DMS 273 (cell line): ENCODE results near the gene GUCY1A2.
A peak's percentile ranks its signal among the peaks of the same experiment; 100 is the strongest.
"Not testable (repeated sequence)": the region's sequence is repeated elsewhere in the genome, so short reads cannot be mapped to it uniquely, and the experiment has no call there.

ENCODE experiments used
- DNase-seq: peaks from one replicate; lab custom pipeline; 2025; ENCODE audit not compliant: unreplicated experiment; lab: John Stamatoyannopoulos, UW

GUCY1A2 gene, protein sequence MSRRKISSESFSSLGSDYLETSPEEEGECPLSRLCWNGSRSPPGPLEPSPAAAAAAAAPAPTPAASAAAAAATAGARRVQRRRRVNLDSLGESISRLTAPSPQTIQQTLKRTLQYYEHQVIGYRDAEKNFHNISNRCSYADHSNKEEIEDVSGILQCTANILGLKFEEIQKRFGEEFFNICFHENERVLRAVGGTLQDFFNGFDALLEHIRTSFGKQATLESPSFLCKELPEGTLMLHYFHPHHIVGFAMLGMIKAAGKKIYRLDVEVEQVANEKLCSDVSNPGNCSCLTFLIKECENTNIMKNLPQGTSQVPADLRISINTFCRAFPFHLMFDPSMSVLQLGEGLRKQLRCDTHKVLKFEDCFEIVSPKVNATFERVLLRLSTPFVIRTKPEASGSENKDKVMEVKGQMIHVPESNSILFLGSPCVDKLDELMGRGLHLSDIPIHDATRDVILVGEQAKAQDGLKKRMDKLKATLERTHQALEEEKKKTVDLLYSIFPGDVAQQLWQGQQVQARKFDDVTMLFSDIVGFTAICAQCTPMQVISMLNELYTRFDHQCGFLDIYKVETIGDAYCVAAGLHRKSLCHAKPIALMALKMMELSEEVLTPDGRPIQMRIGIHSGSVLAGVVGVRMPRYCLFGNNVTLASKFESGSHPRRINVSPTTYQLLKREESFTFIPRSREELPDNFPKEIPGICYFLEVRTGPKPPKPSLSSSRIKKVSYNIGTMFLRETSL

DNA sequence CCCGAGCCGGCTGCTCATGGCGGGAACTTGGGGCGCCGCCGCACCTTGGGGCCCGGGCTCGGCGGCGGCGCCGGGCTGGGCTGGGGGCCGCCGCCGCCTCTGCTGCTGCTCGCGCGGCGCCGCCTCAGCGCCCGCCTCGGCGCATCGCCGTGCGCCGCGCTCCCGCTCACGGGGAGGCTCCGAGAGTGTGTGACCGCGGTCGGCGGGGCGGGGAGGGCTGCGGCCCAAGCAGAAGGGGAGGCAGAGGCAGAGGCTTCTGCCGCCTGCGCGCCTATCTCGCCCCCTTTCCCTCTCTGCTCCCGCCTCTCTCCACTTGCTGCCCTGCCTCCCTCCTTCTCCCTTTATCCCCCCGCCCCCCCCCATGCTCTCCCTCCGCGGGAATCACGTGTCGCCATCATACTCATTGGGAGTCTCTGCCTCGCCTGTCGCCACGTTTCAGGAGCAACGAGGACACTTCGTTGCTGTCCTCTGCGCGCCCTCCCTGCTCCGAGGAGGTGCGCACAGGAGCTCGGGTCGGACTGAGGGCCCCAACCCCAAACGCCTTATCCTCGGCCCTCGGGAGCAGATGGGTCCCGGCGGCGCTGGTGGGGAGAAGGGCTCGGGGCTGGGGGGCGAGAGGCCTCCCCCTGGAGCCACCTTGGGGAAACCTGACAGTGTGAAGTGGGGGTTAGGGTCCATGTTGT, at the start of gene GUCY1A2:
Gene GUCY1A2 (minus strand): TSS at position 258 of the 683 bp plus-strand sequence. CDS start 421 bp downstream, outside the sequence.
- peak; percentile 42 for DNase-seq

DNA sequence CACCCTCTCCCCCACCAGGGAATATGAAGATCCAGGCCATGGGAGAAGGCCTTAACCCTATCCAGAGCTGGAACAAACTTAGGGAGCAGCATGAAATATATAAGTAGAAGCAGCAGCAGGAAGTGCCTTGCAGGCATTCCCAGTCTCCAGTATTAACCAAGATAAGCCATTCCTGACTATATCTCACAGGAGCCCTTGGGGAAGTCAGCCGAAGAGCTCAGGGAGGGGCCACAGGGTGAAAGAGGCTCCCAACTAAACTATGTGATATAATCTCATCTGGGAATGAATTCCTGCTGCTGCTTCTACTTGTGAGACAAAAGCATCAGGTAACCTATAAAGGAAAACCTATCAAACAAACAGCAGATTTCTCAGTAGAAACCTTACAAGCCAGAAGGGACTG, 36.1 kb upstream of the GUCY1A2 start:
- DNase-seq: no peak

DNA sequence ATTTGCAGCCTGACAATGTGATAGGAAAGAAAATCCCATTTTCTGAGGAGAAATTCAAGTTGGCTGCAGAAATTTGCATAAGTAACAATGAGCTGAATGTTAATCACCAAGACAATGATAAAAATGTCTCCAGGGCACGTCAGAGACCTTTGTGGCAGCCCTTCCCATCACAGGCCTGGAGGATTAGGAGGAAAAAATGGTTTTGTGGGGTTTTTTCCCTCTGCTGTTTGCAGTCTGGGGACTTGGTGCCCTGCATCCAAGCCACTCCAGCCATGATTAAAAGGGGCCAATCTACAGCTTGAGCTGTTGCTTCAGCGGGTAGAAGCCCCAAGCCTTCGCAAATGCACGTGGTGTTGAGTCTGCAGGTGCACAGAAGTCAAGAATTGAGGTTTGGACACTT, 33.1 kb upstream of the GUCY1A2 start:
- DNase-seq: not testable (repeated sequence)

DNA sequence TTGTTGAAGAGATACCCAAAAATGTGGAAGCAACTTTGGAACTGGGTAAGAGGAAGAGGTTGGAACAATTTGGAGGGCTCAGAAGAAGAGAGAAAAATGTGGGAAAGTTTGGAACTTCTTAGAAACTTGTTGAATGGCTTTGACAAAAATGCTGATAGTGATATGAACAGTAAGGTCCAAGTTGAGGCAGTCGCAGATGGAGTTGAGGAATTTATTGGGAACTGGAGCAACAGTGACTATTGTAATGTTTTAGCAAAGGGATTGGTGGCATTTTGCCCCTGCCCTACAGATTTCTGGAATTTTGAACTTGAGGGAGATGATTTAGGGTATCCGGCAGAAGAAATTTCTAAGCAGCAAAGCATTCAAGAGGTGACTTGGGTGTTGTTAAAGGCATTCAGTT, 32.6 kb upstream of the GUCY1A2 start:
- DNase-seq: not testable (repeated sequence)

DNA sequence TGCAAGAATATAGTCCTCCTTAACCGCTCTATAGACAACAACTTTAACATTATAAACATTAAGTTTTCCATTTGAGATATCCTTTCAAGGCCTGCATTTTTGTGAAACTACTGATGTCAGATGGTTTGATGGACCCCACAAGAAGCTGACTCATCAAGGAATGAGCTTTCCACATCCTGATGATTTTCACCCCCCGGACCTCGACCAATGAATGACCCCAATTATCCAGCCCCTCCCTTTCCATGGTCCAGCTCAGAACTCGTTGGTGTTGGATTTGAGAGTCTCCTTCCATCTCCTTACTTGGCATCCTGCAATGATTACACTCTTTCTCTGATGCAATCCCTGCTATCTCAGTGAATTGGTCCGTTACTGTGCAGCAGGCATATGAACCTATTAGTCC, 31.8 kb upstream of the GUCY1A2 start:
- DNase-seq: no peak

DNA sequence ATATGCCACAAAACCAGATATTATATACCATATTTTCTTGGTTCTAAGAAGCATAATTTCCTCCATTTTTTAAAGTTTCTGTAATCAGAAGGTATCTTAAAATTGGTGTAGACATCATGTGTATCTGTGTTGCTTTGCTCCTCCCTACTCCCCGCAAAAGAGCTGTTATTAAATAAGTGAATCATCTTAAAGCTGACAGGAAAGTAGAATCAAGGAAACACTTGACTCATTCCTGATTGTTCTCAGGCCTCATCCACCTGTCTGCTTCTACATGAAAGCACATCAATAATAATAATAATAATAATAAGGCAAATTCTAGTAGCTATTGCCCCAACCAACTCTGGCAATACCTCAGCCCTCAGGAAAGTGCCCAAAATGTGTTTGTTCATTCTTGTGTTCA, 26.2 kb upstream of the GUCY1A2 start:
- DNase-seq: no peak

DNA sequence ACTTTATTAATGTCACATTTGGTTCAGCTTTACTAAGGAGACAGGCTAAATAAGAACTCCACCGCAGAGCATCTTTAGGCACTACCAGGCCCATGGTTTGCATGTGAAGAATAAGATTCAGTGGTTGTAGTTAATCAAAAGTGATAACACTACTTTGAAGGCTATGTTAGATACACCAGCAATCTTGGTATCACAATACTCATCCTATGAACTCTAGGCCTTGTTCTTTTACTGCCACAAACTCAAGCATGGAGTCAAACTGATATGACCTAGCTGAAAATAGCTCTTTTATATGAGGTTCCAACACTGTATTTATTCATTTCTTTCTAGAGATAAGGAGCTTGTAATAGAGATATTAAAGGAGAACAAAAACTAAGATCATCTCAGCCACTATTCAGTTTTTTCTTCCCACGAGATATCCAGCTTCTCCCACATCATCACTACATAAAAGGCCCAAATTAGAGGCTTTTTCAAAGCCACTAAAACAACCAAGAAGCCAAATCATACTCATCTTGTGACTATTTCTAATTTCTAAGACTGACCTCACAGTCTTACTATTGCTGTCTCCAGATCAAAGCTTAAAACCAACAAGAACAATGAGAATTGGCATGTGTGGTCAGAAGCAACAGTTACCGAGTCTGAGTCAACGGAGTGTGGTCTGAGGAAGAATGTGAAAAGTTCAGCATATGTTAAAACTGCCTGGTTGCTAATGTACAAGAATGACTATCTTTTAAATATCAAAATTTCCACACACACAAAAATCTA, 25.1 kb upstream of the GUCY1A2 start:
- no peak for DNase-seq

DNA sequence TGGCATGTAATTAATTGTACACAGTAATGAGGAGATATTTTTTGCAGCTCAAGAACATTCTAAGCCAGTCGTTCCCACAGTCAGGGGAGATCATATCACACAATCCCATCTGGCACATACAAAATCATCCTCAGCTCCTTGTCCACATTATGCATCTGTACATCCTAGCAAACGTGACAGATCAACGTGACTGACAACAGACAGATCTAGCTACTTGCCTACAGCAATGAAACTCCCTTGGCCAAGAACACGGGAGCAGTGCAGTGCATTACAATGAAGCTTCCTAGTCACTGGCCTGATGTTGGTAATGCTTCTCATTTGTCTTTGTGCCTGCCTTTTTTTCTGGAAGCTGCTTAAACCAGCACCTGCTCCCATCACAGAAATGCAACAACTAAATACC, 24.5 kb upstream of the GUCY1A2 start:
- DNase-seq: peak; percentile 0

DNA sequence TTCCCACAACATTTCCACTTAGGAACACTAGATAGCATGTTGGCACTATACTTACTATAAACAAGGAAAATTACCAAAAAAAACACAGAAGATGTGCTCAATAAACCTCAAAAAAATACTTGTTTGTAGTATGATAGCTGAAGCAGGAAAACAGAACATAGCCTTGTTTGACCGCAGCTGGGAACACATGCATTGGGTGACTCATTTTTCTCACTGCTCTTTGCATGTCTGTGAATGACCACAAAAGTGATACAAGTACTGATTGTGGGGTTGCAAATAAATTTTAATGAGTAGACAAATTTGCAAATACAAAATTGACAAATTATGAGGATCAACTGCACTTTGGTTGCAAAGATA, 22.8 kb upstream of the GUCY1A2 start:
- no peak for DNase-seq

DNA sequence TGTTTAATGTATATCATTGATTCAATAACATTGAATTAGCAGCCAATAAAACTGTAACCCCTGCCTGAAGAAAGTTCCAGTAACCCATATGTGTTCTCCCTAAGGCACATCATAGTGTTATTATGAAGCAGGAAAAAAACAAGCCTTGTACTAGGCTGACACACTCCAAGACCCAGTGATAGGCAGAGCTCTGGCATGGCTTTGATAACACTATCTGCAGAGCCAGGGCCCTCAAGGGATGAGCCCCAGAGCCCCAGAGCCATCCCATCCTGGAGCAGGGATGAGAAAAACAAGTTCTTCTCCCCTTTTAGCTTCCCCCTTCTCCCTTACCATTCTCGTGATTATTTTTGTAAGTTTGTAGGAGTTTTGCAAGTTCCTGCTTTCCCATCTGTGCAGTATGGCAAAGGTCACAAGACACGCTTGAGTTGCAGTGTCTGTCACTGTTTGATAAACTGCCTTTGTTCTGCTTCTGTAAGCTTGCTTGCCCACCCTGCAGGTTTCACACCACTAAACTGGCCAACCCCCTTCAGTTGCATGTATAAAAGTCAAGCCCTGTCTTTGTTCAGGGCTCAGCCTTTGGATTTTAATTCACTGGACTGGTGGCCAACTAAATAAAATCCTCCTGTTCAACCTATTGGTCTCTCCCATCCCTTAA, 22.3 kb upstream of the GUCY1A2 start:
- no peak for DNase-seq

DNA sequence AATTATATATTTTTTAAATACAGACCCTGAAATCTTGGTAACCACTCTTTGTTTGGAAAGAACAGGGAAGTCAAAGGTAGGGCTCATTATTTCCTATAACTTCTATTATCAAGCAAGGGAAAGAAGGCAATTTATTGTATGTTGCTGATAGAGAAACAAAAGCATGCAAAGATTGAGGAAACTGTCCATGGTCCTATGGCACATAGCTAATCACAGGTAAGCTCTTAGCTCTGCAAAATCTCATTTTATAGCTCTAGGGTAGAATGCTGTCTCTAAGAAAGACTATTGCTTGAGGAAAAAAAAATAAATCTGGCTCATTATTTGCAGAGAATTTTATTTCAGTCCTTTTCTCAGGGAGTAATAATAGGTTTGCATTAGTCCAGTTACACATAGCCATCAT, 7.4 kb upstream of the GUCY1A2 start:
- no peak for DNase-seq

DNA sequence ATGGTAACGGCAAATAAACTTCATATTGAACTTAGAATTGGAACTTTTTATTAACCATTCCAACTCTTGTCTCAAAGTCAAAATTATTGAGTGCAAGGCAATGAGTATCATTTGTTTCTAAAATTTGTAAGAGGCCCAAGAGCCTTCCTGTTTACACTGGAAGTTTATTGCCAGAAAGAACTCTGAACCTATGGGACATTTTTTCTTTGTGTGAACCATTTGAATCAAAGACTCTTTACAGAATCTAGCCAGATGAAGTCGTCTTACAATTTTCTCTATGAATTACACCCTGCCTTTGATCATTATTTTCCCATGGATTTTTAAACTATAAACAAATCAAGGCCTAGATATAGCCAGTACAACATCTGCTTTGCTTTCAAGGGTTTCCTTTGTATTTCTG, 2.3 kb upstream of the GUCY1A2 start:
- no peak for DNase-seq

DNA sequence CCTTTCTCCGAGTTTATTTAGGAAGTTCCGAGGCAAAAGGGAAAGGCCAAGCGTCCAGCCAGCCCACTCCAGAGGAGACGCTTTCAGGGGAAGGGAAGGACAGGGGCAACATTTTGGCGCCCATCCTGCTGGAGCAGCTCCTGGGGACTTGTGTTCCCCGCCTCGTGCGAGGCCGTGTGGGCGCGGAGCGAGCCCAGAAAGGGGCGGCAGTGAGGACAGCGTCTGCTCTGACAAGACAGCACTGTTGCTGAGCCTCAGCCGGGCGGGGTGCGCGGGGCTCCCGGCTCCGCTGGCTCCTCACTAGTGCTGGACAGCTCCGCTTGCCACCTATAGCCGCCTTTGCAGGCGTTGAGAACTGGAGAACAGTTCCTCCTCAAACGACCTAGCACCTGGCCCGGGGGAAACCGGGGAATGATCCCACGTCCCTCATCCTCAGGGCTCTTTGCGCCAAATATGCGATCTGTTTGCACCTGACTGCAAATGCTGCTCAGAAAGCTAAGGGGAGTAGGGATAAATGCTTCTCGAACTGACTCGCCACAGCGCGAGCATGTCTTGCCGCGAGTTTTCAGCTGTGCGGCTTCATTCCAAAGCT, 722 bp upstream of the GUCY1A2 start:
- DNase-seq: peak; percentile 34

DNA sequence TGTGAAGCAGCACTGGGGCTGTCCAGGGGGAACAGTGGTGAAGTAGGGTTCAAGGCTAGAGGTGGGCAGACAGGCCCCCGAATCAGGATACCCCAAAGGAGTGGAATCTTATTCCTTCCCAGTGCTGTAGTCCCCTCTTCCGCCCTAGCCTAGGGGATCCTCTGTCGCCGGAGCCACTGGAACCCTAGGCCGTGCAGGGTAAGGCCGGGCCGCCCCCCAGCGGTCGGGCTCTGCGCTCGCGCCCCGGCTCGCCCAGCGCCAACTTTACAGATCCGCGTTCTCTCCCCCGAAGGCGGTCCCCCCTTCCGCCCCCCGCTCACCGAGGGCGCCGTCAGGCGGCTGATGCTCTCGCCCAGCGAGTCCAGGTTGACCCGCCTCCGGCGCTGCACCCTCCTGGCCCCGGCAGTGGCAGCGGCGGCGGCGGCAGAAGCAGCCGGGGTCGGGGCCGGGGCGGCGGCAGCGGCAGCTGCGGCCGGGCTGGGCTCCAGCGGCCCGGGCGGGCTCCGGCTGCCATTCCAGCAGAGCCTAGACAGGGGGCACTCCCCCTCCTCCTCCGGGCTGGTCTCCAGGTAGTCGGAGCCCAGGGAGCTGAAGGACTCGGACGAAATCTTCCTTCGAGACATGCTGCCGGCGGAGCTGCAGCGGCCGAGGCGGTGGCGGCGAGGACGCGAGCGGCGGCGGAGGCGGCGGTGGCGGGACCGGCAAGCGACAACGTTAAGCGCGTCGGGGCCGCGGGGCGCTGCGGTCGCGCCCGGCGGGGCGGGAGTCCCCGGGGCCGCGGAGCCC, 650 bp downstream of the GUCY1A2 start:
- DNase-seq: peak; percentile 65

DNA sequence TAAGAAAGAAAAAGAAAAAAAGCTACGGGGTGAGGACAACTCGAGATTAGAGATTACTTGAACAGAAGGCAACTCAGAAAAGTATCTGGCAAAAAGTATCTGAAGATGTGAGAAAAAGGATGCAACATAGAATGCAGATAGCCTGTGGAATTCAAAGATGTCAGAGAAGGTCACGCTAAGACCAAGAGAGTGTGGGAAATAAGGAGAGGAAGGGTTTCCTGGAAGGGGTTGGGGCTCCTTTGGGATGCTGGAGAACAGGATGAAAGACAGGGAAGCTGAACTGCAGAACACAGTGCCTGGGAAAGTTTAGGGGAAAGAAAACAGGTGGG, 1.2 kb downstream of the GUCY1A2 start:
- DNase-seq: no peak

DNA sequence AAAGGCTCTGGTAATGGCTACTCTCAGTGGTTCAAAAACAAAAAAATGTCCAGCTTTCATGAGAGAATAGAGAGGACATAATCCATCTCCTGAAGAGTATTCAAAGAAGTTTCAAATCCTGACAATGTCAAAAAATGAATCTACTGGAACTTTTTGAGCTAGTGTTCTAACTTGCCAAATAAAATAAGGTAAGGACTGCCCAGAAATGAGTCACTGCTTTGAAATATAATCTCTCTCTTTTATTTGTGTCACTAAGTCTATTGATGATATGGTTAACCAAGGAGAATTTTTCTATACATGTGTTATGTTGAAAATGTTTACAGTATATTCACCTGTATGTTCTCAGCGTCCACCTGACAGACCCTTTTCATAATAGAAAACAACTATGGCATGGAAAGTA, 3.4 kb downstream of the GUCY1A2 start:
- no peak for DNase-seq

DNA sequence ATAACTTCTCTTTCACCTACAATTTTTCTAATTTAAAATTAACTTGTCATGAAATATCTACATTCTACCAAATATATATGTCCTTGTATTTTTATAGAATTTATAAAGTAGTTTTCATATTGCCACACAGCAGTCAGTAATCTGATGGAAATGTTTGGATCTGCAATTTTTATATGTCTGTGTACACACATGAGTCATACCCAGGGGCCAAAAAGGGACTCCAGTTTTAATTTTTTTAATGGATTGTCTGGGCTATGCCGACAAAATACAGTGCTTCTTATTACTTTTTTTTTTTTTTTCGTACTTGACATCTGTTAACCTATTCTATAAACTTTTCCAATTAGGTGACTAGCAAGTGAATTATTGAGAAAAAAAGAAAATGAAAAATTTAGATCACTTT, 6.3 kb downstream of the GUCY1A2 start:
- DNase-seq: no peak

DNA sequence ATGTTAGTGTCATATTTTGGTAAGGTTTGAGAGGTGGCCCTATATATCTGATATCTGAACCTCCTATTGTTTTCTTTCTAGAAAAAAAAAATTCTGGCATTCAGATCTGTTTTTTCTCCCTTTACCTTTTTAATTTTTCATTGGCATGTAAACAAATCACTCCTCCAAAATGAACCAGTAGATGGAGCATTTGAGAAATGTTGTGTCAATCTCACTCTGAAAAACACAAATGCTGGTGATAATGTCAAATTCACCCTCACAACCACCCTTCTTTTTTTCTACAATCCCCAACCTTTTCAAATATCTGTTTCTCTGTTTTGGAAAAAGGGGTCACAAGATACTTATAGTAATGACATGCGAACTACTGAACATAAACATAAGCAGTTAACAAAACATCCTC, 9.1 kb downstream of the GUCY1A2 start:
- DNase-seq: no peak

DNA sequence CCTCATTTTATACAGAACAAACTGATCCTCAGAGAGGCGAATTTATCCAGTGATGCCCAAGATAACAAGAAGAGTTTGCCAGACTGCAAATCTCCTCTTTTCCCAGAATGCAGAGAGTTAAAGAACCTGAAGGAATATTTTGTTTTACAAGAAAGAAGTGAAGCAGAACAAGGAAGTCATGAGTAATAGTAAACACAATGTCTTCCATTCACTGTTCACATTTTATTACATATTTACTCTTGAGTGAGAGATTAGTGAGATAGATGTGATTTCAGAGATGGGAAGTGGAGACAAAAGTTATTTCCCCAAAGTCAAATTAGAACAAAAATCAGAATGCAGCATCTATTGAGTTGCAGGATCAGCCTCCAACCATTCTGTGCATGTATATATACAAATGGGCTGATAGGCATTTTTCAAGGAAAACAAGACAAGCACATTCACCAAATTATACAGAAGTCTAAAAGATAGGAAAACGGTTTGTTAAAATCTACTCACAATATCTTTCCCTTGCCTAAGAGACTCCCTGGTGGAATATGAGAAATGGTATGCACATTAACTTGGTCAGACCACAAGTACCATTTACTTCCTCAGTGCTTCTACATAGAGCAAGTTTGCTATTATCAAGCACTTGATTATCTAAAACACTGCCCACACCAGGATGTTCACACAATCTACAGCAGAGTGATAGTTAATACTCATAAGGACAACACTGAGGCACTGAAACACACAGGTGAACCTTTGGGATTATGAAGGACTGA, 12.0 kb downstream of the GUCY1A2 start:
- DNase-seq: no peak
